Lung (tissue), 12 donors: ENCODE results near the gene NANOS1. TPM values are rescaled to one million over a fixed set of nuclear protein-coding genes. Genes with fewer than 3 reads are reported as not detected.

ENCODE experiments used
- ATAC-seq: fragments of 200-7000 bp; cut with Tn5 transposase; one replicate; pipeline ENCODE4 v1.9.1; 2020; ENCODE audit warnings: moderate number of reproducible peaks; ENCODE audit not compliant: insufficient read depth, low FRiP score
- DNase-seq, 3 donors: peaks; one replicate each; pipeline ENCODE4 v3.0.0-alpha.2; 2013 to 2017
- H3K27ac ChIP-seq, 2 donors: one replicate each; pipeline ENCODE4 v1.5.1; 2013; ENCODE audit warnings: mild to moderate bottlenecking in 2 of 2, moderate library complexity in 2 of 2, control low read depth in 1 of 2, inconsistent platforms in 1 of 2, low read depth in 1 of 2, low read length in 1 of 2
- H3K27me3 ChIP-seq, 3 donors: one replicate each; pipeline ENCODE4 v1.5.1; 2013; ENCODE audit warnings: low read length in 2 of 3; ENCODE audit not compliant: control insufficient read depth in 3 of 3, insufficient read depth in 3 of 3
- H3K36me3 ChIP-seq, 4 donors: one replicate each; pipeline ENCODE4 v1.5.1; 2013; ENCODE audit warnings: low read length in 4 of 4, mild to moderate bottlenecking in 1 of 4, moderate library complexity in 1 of 4; ENCODE audit not compliant: control insufficient read depth in 4 of 4, insufficient read depth in 4 of 4
- H3K4me1 ChIP-seq, 5 donors: one replicate each; pipeline ENCODE4 v1.5.1; 2013; ENCODE audit warnings: low read length in 5 of 5, mild to moderate bottlenecking in 2 of 5, moderate library complexity in 1 of 5; ENCODE audit not compliant: control insufficient read depth in 5 of 5, insufficient read depth in 5 of 5
- H3K4me3 ChIP-seq: one replicate; pipeline ENCODE4 v1.5.1; 2013; ENCODE audit warnings: mild to moderate bottlenecking, control low read depth, moderate library complexity
- H3K9ac ChIP-seq, 2 donors: one replicate each; pipeline ENCODE4 v1.5.1; 2013; ENCODE audit warnings: low read length in 2 of 2, control low read depth in 1 of 2; ENCODE audit not compliant: insufficient read depth in 1 of 2
- H3K9me3 ChIP-seq, 4 donors: one replicate each; pipeline ENCODE4 v1.5.1; 2013; ENCODE audit warnings: low read length in 3 of 4, mild to moderate bottlenecking in 1 of 4, moderate library complexity in 1 of 4; ENCODE audit not compliant: control insufficient read depth in 4 of 4, insufficient read depth in 3 of 4
- CTCF ChIP-seq: IDR thresholded peaks from 2 replicates; pipeline ENCODE4 v1.5.1; 2012; ENCODE audit warnings: mild to moderate bottlenecking; ENCODE audit errors: control extremely low read depth, extremely low read depth
- WGBS, 2 donors: extraction: QIAGEN DNeasy Blood & Tissue Kit; methylation state at CpG; one replicate each; pipeline ENCODE4 v1.1.7; 2013; 5-methylcytosine and 5-hydroxymethylcytosine counted together
- polyA plus RNA-seq, 2 donors: library from polyadenylated mRNA; stranded (reverse); fragments of 200-250 nt; gene quantifications; one replicate each; pipeline ENCODE4 v1.2.1, GENCODE V29; 2013
- total RNA-seq, 2 donors: library from RNA; depleted of rRNA in 1 of 2; stranded (reverse); fragments of >200 nt in 1 of 2; gene quantifications; one replicate each; pipeline ENCODE4 v1.2.1, GENCODE V29; 2014 to 2021
- donor health status: control.
- donor health status: control.
- donor health status: Bipolar disorder and iron deficiency.
- donor health status: healthy.
- donor health status: DM: yes; HTN: yes; CAD: no.

The NANOS1 gene
- total and polyA plus RNA-seq, 4 donors: 0.73 to 1.4 (median 0.82) TPM

- no peak for TF ChIP-seq CTCF
- Histone ChIP-seq H3K36me3 (peaks cover 34 to 75% (median 56%) of the 10 kb centered on the region in 4 donors), H3K4me3 (no peak overlapping the region), H3K9ac (no peak overlapping the region), H3K9me3 (no peaks in the 10 kb centered on the region), H3K4me1 (no peaks in the 10 kb centered on the region), H3K27ac (no peak overlapping the region), H3K27me3 (no peaks in the 10 kb centered on the region)
- ATAC-seq (no peak), DNase-seq (no peak)
- 92% methylated on average over 11 of the region's 11 CpGs for WGBS, 2 donors
These were observed 28.5 kb downstream of the NANOS1 start for GRCh38 chr10:119058010-119058409.

DNA sequence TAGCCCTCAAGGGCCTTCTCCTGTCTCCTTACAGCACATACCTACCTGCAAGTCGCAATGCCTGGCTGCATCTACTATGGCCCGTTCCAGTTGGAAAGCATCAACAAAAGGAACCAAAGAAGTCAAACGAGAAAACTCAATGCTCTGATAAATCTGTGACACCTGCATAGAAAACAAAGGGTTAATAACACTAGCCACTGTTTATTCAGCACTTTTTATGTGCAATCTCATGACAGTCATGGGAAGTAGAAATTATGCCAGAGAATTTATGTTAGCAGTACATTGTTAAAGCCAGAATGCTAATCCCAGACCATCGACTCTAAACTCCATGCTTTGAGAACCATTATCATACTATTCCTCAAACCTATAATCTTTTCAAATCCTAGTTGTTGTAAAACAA lies 30.0 kb downstream of the NANOS1 start:
- DNase-seq (no peak), ATAC-seq (no peak)
- peaks cover 28 to 80% (median 61%) of the 10 kb centered on the region in 4 donors for H3K36me3 ChIP-seq
- H3K27me3 ChIP-seq: no peaks in the 10 kb centered on the region
- H3K9me3 ChIP-seq: no peaks in the 10 kb centered on the region
- H3K27ac ChIP-seq: no peak overlapping the region
- no peak overlapping the region for H3K9ac ChIP-seq
- no peak overlapping the region for H3K4me3 ChIP-seq
- no peak for TF ChIP-seq CTCF
- 87 to 89% methylated on average over 4 of the region's 4 CpGs for WGBS, 2 donors
- H3K4me1 ChIP-seq: no peaks in the 10 kb centered on the region

DNA sequence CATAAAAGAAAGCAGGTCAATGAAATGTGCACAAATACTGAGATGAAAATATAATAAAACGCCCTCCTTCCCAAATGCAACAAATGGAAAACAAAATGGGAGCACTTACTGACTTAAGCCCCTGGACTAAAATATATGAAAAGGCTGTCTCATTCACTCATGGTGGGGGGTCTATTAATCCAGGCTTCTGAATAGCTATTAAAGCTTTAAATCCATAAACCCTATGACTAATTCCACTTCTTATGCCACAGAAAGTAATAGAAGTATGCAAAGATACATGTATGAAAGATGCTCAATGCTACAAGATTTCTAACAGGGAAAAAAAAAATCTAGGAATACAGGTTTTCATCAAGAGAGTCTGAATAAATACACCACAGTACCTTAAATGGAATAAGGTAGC lies 30.6 kb downstream of the NANOS1 start:
- Histone ChIP-seq H3K4me1 (no peaks in the 10 kb centered on the region), H3K9ac (no peak overlapping the region), H3K4me3 (no peak overlapping the region), H3K9me3 (no peaks in the 10 kb centered on the region), H3K27me3 (no peaks in the 10 kb centered on the region), H3K36me3 (peaks cover 31 to 81% (median 62%) of the 10 kb centered on the region in 4 donors), H3K27ac (no peak overlapping the region)
- no peak for DNase-seq
- ATAC-seq: no peak
- no peak for TF ChIP-seq CTCF
- 90 to 96% methylated on average over 1 of the region's 1 CpG for WGBS, 2 donors

DNA sequence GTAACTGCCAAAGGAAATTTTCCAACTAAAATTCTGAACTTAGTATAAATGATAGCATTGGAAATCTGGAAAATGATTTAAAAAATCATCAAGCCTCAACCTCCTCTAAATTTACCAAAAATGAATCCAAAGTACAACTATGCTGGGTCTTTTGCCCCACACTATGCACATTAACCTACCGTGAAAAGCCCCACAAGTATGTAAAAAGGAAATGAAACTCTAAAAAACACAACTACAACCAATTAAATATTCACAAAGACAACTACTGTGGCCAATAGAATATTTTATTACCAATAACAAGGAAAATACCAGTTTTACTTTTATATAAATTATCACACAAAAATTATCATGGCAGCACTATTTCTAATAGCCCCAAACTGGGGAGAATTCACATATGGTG lies 31.8 kb downstream of the NANOS1 start:
- Histone ChIP-seq H3K4me1 (no peaks in the 10 kb centered on the region), H3K27ac (no peak overlapping the region), H3K27me3 (no peaks in the 10 kb centered on the region), H3K9me3 (no peaks in the 10 kb centered on the region), H3K4me3 (no peak overlapping the region), H3K9ac (no peak overlapping the region), H3K36me3 (peaks cover 29 to 78% (median 57%) of the 10 kb centered on the region in 4 donors)
- TF ChIP-seq CTCF: no peak
- WGBS, 2 donors: 57 to 77% methylated on average over 1 of the region's 1 CpG
- no peak for DNase-seq
- ATAC-seq: no peak
